ACC112 (cell line): ENCODE data around the gene ATP5MK.
"Not testable (repeated sequence)": the region's sequence is repeated elsewhere in the genome, so short reads cannot be mapped to it uniquely, and the experiment has no call there.

Experiments used
- H2AFZ ChIP-seq: fragments of 200-600 bp; sonication (generic); one replicate; pipeline ENCODE4 v1.6.0; 2017; ENCODE audit warnings: antibody characterized with exemption, low read length; ENCODE audit not compliant: unreplicated experiment
- H3K27ac ChIP-seq: fragments of 200-600 bp; sonication (generic); 2 replicates; pipeline ENCODE4 v1.5.1; 2014; ENCODE audit warnings: low read depth, mild to moderate bottlenecking, antibody characterized with exemption, low read length, moderate library complexity
- H3K27me3 ChIP-seq: fragments of 200-600 bp; sonication (generic); 2 replicates; pipeline ENCODE4 v1.6.1; 2014; ENCODE audit warnings: mild to moderate bottlenecking, antibody characterized with exemption, low read length, moderate library complexity, mixed read lengths; ENCODE audit not compliant: insufficient read depth
- H3K36me3 ChIP-seq: fragments of 200-600 bp; sonication (generic); 2 replicates; pipeline ENCODE4 v1.6.1; 2016; ENCODE audit warnings: mild to moderate bottlenecking, antibody characterized with exemption, low read length, moderate library complexity, mixed read lengths; ENCODE audit not compliant: insufficient read depth
- H3K4me1 ChIP-seq: fragments of 200-600 bp; sonication (generic); one replicate; pipeline ENCODE4 v1.6.1; 2016; ENCODE audit warnings: low read length, mixed read lengths; ENCODE audit not compliant: insufficient read depth, unreplicated experiment, control insufficient read depth
- H3K4me3 ChIP-seq: fragments of 200-600 bp; sonication (generic); 2 replicates; pipeline ENCODE4 v1.5.1; 2014; ENCODE audit warnings: mild to moderate bottlenecking, low read depth, low read length
- H3K79me2 ChIP-seq: fragments of 200-600 bp; sonication (generic); one replicate; pipeline ENCODE4 v1.6.0; 2016; ENCODE audit warnings: low read length; ENCODE audit not compliant: control insufficient read depth, unreplicated experiment, insufficient read depth

The ATP5MK gene

GRCh38 chr10:103397191-103397825 lies 1.0 kb upstream of the ATP5MK start:
- Histone ChIP-seq H3K4me1 (peaks cover 30% of the 10 kb centered on the region), H2AFZ (peak overlapping the region; percentile 71), H3K79me2 (peaks cover 67% of the 10 kb centered on the region), H3K27me3 (no peaks in the 10 kb centered on the region), H3K27ac (no peak overlapping the region), H3K4me3 (peak overlapping the region; percentile 86), H3K36me3 (peaks cover 18% of the 10 kb centered on the region)

DNA sequence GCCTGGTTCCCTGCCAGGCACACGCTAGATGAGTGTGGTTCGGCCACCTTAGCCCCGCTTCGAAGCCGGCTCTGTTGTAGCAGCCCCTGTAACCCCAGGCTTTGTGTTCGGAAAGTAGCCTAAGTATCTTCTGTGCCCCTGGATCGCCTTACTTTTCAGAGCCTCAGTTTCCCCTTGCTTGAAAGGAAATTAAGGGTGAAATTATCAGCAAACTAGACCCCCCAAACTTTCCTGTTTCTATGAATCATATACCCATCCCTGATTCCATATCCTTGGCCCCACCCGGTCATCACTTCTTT lies 463 bp upstream of the ATP5MK start:
- H3K27ac ChIP-seq = peak overlapping the region; percentile 7; the same call in 1 of the 2 replicates
- H3K36me3 ChIP-seq = peaks cover 21% of the 10 kb centered on the region
- no peaks in the 10 kb centered on the region for H3K27me3 ChIP-seq
- peaks cover 68% of the 10 kb centered on the region for H3K79me2 ChIP-seq
- peaks cover 30% of the 10 kb centered on the region for H3K4me1 ChIP-seq
- H2AFZ ChIP-seq = peak overlapping the region; percentile 71
- peak overlapping the region; percentile 86 for H3K4me3 ChIP-seq

DNA sequence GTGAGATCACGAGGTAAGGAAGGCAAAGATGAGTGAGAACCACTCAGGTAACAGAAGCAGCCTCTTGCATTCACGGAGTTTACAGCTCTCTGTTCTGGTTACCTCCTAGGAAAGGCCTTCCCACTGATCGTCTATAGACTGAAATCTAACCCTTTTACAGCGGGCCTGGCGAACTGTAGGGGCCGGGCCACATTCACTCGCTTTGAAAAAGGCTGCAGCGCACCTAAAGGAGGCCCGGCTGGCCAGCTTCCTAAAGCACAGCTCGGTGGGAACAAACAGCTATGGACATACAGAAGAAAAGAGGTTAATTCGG lies 565 bp downstream of the ATP5MK start:
- peak overlapping the region; percentile 54 for H2AFZ ChIP-seq
- H3K27me3 ChIP-seq = no peaks in the 10 kb centered on the region
- H3K4me3 ChIP-seq = peak overlapping the region; percentile 86
- peaks cover 74% of the 10 kb centered on the region for H3K79me2 ChIP-seq
- H3K4me1 ChIP-seq = peaks cover 30% of the 10 kb centered on the region
- H3K36me3 ChIP-seq = peaks cover 22% of the 10 kb centered on the region
- H3K27ac ChIP-seq = peak overlapping the region; percentile 50; the same call in 1 of the 2 replicates

GRCh38 chr10:103394180-103394579 lies 2.1 kb downstream of the ATP5MK start:
- H3K36me3 ChIP-seq = peaks cover 19% of the 10 kb centered on the region
- H3K4me1 ChIP-seq = peaks cover 30% of the 10 kb centered on the region
- H3K4me3 ChIP-seq = peak overlapping the region; percentile 30
- H2AFZ ChIP-seq = no peak overlapping the region
- H3K27ac ChIP-seq = no peak overlapping the region
- H3K27me3 ChIP-seq = no peaks in the 10 kb centered on the region
- H3K79me2 ChIP-seq = peaks cover 72% of the 10 kb centered on the region

- Histone ChIP-seq H3K27ac (no peak overlapping the region), H3K79me2 (no peaks in the 10 kb centered on the region), H3K36me3 (peaks cover 8% of the 10 kb centered on the region), H2AFZ (no peak overlapping the region), H3K4me3 (no peak overlapping the region), H3K4me1 (no peaks in the 10 kb centered on the region), H3K27me3 (no peaks in the 10 kb centered on the region)
Measured at GRCh38 chr10:103382769-103383168, 13.5 kb downstream of the ATP5MK start.

DNA sequence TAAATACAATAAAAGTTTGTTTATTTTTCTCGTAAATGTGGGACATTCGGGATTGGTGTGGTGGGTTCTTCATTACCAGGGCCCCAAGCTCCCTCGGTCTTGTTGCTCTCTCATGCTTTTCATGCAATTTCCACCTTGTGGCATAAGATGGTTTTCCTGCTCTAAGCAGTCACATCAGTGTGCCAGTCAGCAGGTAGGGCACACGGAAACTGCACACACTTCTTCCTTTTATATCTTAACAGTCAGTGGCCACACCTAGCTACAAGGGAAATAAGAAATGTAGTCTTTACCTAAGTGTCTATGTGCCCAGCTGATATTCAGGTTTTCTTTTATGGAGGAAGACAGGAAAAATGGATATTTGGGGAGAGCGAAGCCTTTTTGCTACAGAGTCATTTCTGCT lies 22.0 kb downstream of the ATP5MK start:
- H3K27me3 ChIP-seq = no peaks in the 10 kb centered on the region
- H3K79me2 ChIP-seq = peaks cover 20% of the 10 kb centered on the region
- H2AFZ ChIP-seq = no peak overlapping the region
- no peaks in the 10 kb centered on the region; the same call in 1 of the 2 replicates for H3K36me3 ChIP-seq
- no peak overlapping the region for H3K4me3 ChIP-seq
- no peaks in the 10 kb centered on the region for H3K4me1 ChIP-seq
- no peak overlapping the region for H3K27ac ChIP-seq

- Histone ChIP-seq H3K27me3 (no peaks in the 10 kb centered on the region), H3K36me3 (no peaks in the 10 kb centered on the region; the same call in 1 of the 2 replicates), H3K4me3 (no peak overlapping the region), H3K27ac (no peak overlapping the region), H2AFZ (no peak overlapping the region), H3K4me1 (no peaks in the 10 kb centered on the region), H3K79me2 (peaks cover 20% of the 10 kb centered on the region)
Measured at GRCh38 chr10:103373544-103373943, 22.7 kb downstream of the ATP5MK start.

- Histone ChIP-seq H3K27ac (peak within 1 kb of the TSS; percentile 41), H3K27me3 (no peaks in the 10 kb centered on the region), H3K4me3 (peak within 1 kb of the TSS; percentile 91), H3K36me3 (no peaks in the 10 kb centered on the region), H2AFZ (peak within 1 kb of the TSS; percentile 30), H3K4me1 (no peaks in the 10 kb centered on the region), H3K79me2 (peaks cover 20% of the 10 kb centered on the region)
Measured at GRCh38 chr10:103367782-103368518, 28.3 kb downstream of the ATP5MK start, which contains the start of gene TAF5. TSS of gene TAF5 (plus strand) at chr10:103367976. CDS start at chr10:103367990, 14 bp downstream.

DNA sequence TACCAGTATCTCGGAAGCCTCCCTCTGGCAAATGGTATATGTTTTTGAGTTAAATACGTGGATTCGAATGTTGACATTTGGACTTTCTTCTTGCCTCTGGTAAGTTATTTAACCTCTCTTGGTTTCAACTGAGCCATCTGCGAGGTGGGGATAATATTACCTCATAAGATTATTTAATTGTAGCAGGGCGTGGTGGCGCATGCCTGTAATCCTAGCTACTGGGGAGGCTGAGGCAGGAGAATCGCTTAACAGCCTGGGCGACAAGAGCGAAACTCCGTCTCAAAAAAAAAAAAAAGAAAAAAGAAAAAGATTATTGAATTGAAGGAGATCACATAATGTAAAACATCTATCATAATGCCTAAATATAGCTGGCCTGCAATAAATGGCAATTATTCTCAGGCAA lies 28.9 kb downstream of the ATP5MK start:
- Histone ChIP-seq H3K79me2 (peaks cover 20% of the 10 kb centered on the region), H3K4me1 (no peaks in the 10 kb centered on the region), H3K4me3 (peak overlapping the region; percentile 91), H3K36me3 (no peaks in the 10 kb centered on the region), H3K27me3 (no peaks in the 10 kb centered on the region), H2AFZ (peak overlapping the region; percentile 6), H3K27ac (peak overlapping the region; percentile 41)

DNA sequence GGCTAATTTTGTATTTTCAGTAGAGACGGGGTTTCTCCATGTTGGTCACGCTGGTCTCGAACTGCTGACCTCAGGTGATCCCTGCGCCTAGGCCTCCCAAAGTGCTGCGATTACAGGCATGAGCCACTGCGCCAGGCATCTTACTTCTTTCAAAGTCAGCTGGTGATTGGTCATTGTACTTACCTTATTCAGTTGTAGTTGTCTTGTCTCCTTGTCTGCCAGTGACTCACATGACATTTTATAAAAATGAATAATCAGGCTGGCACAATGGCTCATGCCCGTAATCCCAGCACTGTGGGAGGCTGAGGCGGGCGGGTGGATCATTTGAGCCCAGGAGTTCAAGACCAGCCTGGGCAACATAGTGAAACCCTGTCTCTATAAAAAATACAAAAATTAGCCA lies 35.5 kb downstream of the ATP5MK start:
- not testable (repeated sequence) for H3K79me2 ChIP-seq, H3K4me3 ChIP-seq, H2AFZ ChIP-seq, H3K27me3 ChIP-seq, H3K4me1 ChIP-seq, H3K27ac ChIP-seq, H3K36me3 ChIP-seq

GRCh38 chr10:103359493-103359892 lies 36.8 kb downstream of the ATP5MK start:
- H3K79me2 ChIP-seq, H3K36me3 ChIP-seq, H3K27ac ChIP-seq, H3K4me1 ChIP-seq, H3K27me3 ChIP-seq, H2AFZ ChIP-seq, H3K4me3 ChIP-seq: not testable (repeated sequence)
